Subcutaneous adipose tissue (tissue), 4 donors: ENCODE data around the gene TMEM140. TPM values are rescaled to one million over a fixed set of nuclear protein-coding genes. Genes with fewer than 3 reads are reported as not detected.

Source experiments
- CTCF ChIP-seq: fragments of 450-650 bp; IDR thresholded peaks from one replicate; pipeline ENCODE4 v1.5.1; 2016; ENCODE audit warnings: low read depth, mild to moderate bottlenecking, control low read depth, antibody characterized with exemption, moderate library complexity
- small RNA-seq: library from RNA; depleted of rRNA; stranded (forward); fragments of <200 nt; gene quantifications from one replicate; pipeline ENCODE3, GENCODE V24; 2016
- total RNA-seq, 4 donors: library from RNA; depleted of rRNA; stranded (reverse); fragments of >200 nt; gene quantifications; one replicate each; pipeline ENCODE4 v1.1.0, GENCODE V29; 2016

Gene TMEM140
- total RNA-seq, 4 donors from 2014 or later, result 36.7 to 114 (median 67.4) TPM

GRCh38 chr7:135215698-135216097, 67.8 kb downstream of the TMEM140 start:
- TF ChIP-seq CTCF, result no peak

Small RNAs within 50 kb of the gene (small RNA-seq; reads per million reads assigned to genes)
- not detected for gene MIR6509

Other genes with a start within 250 kb of the TMEM140 start
- gene AGBL3, start 161.6 kb upstream of the TMEM140 start, total RNA-seq, result 1 to 10 TPM; 2.9 to 4.9 (median 3.6) TPM
- gene CYREN, start 22.6 kb downstream of the TMEM140 start, total RNA-seq, result 10 to 100 TPM; 21.9 to 33.0 (median 29.8) TPM
- gene WDR91, start 63.5 kb downstream of the TMEM140 start, total RNA-seq, result 10 to 100 TPM; 11.3 to 30.2 (median 24.1) TPM
- not detected for gene STRA8, start 85.8 kb downstream of the TMEM140 start, total RNA-seq